Spinal cord (tissue), 10 donors: ENCODE results near the gene HPCAL4. TPM values are rescaled to one million over a fixed set of nuclear protein-coding genes. Genes with fewer than 3 reads are reported as not detected.
A peak's percentile ranks its signal among the peaks of the same experiment; 100 is the strongest.

ENCODE experiments used
- DNase-seq, 6 donors: peaks; one replicate each; pipeline versions ENCODE4 v3.0.0 to v3.0.0-alpha.2; 2013 to 2015; ENCODE audit warnings: low spot score in 6 of 6, low read depth in 4 of 6
- H3K27ac ChIP-seq: one replicate; pipeline ENCODE4 v1.5.1; 2013; ENCODE audit warnings: low read depth, low read length, control low read depth
- H3K27me3 ChIP-seq: one replicate; pipeline ENCODE4 v1.6.1; 2013; ENCODE audit warnings: low read length; ENCODE audit not compliant: control insufficient read depth, insufficient read depth
- H3K36me3 ChIP-seq: one replicate; pipeline ENCODE4 v1.6.1; 2013; ENCODE audit warnings: low read length; ENCODE audit not compliant: control insufficient read depth, insufficient read depth
- H3K4me1 ChIP-seq: one replicate; pipeline ENCODE4 v1.6.1; 2013; ENCODE audit warnings: low read length; ENCODE audit not compliant: control insufficient read depth, insufficient read depth
- H3K4me3 ChIP-seq: one replicate; pipeline ENCODE4 v1.5.1; 2013; ENCODE audit warnings: low read depth, low read length, control low read depth
- H3K9me3 ChIP-seq: one replicate; pipeline ENCODE4 v1.6.1; 2013; ENCODE audit warnings: low read length; ENCODE audit not compliant: control insufficient read depth, insufficient read depth
- WGBS: methylation state at CpG from one replicate; pipeline ENCODE4 v1.1.5; 2013; ENCODE audit warnings: missing lambda C conversion rate; ENCODE audit not compliant: insufficient coverage; 5-methylcytosine and 5-hydroxymethylcytosine counted together
- polyA plus RNA-seq, 2 donors: library from polyadenylated mRNA; unstranded; fragments of 120-200 nt; gene quantifications; one replicate each; pipeline ENCODE4 v1.2.1, GENCODE V29; 2013; ENCODE audit not compliant: insufficient read length in 2 of 2
- total RNA-seq, 2 donors: library from RNA; depleted of rRNA in 1 of 2; stranded (reverse); fragments of 120-200 nt in 1 of 2; fragments of >200 nt in 1 of 2; gene quantifications; one replicate each; pipeline versions ENCODE4 v1.2.3 to v1.2.4, GENCODE V29; 2013 to 2014
- donor health status: healthy.

HPCAL4 gene
- total and polyA plus RNA-seq, 4 donors: 19.7 to 68.6 (median 64.9) TPM

DNA sequence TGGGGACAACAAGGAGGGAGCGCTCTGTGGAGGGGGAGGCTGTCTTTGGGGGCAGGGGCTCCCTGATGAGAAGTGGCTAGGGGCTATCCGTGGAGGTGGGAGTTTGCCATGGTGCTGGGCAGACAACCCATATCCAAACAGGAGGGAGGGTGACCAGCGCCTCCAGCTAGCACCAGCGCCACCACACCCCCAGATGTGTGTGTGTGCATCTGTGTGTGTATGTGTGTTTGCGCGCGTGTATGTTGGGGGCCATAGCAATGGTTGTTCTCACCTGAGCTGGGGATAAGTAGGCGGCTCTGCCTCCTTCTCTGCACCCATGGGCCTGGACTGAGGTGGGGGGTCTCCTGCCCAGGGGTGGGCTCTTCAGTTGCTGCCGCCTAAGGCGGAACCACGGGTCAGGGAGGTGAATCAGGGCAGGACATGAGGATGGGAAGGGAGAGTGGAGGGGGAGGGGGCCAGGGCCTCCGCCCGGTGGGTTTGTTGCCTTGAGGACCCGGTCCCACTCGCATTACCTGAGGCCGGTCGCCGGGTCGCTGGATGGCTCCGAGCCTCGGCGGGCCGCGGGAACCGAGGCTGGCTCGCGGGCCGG lies 345 bp downstream of the HPCAL4 start:
- H3K27ac ChIP-seq: no peak overlapping the region
- H3K4me1 ChIP-seq: peaks cover 35% of the 10 kb centered on the region
- no peaks in the 10 kb centered on the region for H3K36me3 ChIP-seq
- H3K27me3 ChIP-seq: peaks cover 28% of the 10 kb centered on the region
- no peaks in the 10 kb centered on the region for H3K9me3 ChIP-seq
- WGBS: 11% methylated on average over 24 of the region's 28 CpGs
- peak overlapping the region; percentile 50 for H3K4me3 ChIP-seq
- peak in 1 of 6 donors; percentile 67 for DNase-seq

DNA sequence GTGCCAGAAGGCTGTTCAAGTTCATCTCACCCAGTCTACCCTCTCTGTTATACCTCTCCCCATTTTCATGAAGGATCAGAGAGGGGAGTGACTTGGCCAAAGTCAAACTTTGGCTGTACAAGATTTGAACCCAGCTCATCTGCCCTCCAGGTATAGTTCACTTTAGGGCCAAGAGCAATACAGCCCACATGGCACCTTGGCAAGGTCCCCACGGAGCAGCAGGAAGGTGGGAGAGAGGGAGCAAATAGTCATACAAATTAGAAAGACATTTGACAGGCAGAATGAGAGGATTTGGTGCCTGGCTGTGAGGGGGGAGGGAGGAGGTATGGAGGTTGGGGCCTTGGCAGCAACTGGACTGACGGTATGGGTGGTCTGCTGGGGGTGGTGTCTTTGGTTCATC lies 1.0 kb downstream of the HPCAL4 start:
- H3K4me1 ChIP-seq: peaks cover 35% of the 10 kb centered on the region
- no peak for DNase-seq
- peak overlapping the region; percentile 50 for H3K4me3 ChIP-seq
- peaks cover 28% of the 10 kb centered on the region for H3K27me3 ChIP-seq
- 36% methylated on average over 2 of the region's 2 CpGs for WGBS
- H3K36me3 ChIP-seq: no peaks in the 10 kb centered on the region
- no peaks in the 10 kb centered on the region for H3K9me3 ChIP-seq
- H3K27ac ChIP-seq: no peak overlapping the region

DNA sequence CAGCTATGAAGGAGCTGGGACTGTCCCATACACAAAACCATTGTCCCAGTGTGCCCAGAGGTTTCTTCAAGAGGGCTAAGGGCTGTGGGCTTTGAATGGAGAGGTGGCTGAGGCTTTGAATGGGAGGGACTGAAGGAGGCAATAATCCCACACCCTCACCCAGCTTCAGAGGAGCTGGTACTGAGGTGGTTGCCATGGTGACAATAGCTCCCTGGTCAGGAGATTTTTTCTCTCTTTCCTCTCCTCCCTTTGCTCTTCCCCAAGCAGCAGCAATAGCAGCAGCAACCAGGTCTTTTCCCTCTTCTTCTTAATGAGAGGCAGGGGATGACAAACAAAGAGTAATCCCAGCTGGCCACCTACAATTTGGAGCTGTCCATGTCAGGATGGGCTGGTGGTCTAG lies 1.6 kb downstream of the HPCAL4 start:
- Histone ChIP-seq H3K27me3 (peaks cover 34% of the 10 kb centered on the region), H3K4me1 (peaks cover 37% of the 10 kb centered on the region), H3K4me3 (peak overlapping the region; percentile 4), H3K36me3 (no peaks in the 10 kb centered on the region), H3K9me3 (no peaks in the 10 kb centered on the region), H3K27ac (no peak overlapping the region)
- peak in 2 of 6 donors; percentile 58 to 95 for DNase-seq

DNA sequence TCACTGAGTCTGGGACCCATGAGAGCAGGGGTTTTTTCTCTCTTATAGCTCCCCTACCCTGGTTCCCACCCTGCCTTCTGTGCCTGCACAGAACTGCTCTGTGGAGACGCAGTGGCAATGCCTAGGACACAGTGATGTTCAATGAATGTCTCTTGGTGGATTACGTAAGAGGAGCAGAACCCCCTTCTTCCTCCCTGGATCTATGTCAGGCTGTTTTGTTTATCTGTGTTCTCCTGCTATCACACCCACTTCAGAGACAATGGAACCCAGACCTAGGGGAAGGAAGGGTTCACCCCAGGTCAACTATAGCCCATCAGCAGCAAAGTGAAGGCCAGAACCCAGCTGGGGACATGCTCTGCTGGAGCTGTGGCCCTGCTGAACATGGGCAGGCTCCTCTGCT lies 2.0 kb downstream of the HPCAL4 start:
- no CpG with 5 or more reads among the region's 2 CpGs for WGBS

DNA sequence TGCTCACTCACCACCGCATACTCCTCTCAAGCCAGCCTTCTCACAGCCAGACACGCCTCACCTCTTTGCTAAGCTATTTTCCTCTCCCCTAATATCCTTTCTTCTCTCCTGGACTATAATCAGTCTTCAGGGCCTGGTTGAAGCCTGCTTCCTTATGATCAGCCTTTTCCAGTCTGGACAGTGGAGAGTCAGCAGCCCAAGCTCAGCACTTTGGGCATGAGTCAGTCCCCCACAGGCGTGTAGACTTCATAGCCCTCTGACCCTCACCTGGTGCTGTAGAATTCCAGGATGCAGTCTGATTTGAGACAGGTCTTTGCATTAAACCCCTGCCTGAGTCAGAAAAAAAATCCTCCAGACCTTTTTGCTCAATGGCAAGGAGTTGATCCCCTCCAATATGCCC lies 2.5 kb downstream of the HPCAL4 start:
- WGBS: 63% methylated on average over 3 of the region's 3 CpGs
- H3K4me1 ChIP-seq: peaks cover 38% of the 10 kb centered on the region
- H3K36me3 ChIP-seq: peaks cover 4% of the 10 kb centered on the region
- H3K27ac ChIP-seq: no peak overlapping the region
- peak in 1 of 6 donors; percentile 37 for DNase-seq
- peaks cover 40% of the 10 kb centered on the region for H3K27me3 ChIP-seq
- no peak overlapping the region for H3K4me3 ChIP-seq
- H3K9me3 ChIP-seq: no peaks in the 10 kb centered on the region

More for the DNA sequence above, 2.0 kb downstream of the HPCAL4 start:
- H3K36me3 ChIP-seq: peaks cover 1% of the 10 kb centered on the region
- DNase-seq: peak in 1 of 6 donors; percentile 28
- peaks cover 36% of the 10 kb centered on the region for H3K27me3 ChIP-seq
- H3K27ac ChIP-seq: no peak overlapping the region
- no peaks in the 10 kb centered on the region for H3K9me3 ChIP-seq
- peaks cover 38% of the 10 kb centered on the region for H3K4me1 ChIP-seq
- H3K4me3 ChIP-seq: no peak overlapping the region

DNA sequence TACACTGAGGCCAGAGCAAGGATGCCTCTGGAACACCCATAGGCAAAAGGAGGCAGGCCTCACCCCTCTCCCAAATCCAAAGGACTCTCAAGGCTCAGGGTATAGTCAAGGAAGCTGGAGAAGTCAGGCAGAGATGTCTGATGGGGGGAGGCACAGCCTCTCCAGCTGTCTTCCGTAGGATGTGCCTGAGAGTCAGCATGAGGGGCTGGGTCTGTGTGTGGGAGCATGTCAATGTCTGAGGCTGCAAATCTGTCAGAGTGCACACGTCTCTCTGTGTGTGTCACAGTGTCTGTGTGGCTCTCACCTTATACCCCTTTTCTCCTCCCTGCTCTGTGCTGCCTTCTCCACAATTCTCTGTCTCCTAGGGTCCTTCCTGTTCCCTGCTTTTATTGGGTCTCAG lies 4.0 kb downstream of the HPCAL4 start:
- Histone ChIP-seq H3K27me3 (peaks cover 36% of the 10 kb centered on the region), H3K9me3 (no peaks in the 10 kb centered on the region), H3K4me1 (peaks cover 33% of the 10 kb centered on the region), H3K36me3 (peaks cover 18% of the 10 kb centered on the region), H3K4me3 (no peak overlapping the region), H3K27ac (no peak overlapping the region)
- DNase-seq: no peak
- WGBS: 28% methylated on average over 2 of the region's 2 CpGs

- H3K4me1 ChIP-seq: peaks cover 11% of the 10 kb centered on the region
- H3K36me3 ChIP-seq: peaks cover 22% of the 10 kb centered on the region
- peak in 1 of 6 donors; percentile 67 for DNase-seq
- WGBS: 100% methylated on average over 1 of the region's 3 CpGs
- no peak overlapping the region for H3K27ac ChIP-seq
- H3K27me3 ChIP-seq: peaks cover 19% of the 10 kb centered on the region
- H3K4me3 ChIP-seq: no peak overlapping the region
- H3K9me3 ChIP-seq: no peaks in the 10 kb centered on the region
Observed at GRCh38 chr1:39685071-39685470, 6.2 kb downstream of the HPCAL4 start.

DNA sequence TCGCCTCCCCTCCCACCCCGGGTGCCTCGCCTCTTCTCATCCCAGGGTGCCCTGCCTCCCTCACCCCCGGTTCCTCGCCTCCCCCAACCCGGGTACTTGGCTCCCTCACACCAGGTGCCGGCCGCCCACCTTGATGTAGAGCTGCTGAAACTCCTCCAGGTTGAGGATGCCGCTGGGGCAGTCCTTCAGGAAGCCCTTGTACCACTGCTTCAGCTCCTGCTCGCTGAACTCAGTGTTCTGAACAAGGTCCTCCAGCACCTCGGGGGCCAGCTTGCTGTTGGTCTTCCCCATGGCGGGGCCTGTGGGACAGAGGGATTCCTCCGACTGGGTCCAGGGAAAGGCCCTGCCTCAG lies 6.9 kb downstream of the HPCAL4 start:
- peaks cover 19% of the 10 kb centered on the region for H3K27me3 ChIP-seq
- H3K36me3 ChIP-seq: peaks cover 26% of the 10 kb centered on the region
- H3K27ac ChIP-seq: no peak overlapping the region
- no peak overlapping the region for H3K4me3 ChIP-seq
- peaks cover 6% of the 10 kb centered on the region for H3K4me1 ChIP-seq
- no peak for DNase-seq
- WGBS: 68% methylated on average over 11 of the region's 13 CpGs
- no peaks in the 10 kb centered on the region for H3K9me3 ChIP-seq

GRCh38 chr1:39683591-39684312 lies 7.5 kb downstream of the HPCAL4 start:
- WGBS: 28% methylated on average over 44 of the region's 62 CpGs
- no peak for DNase-seq
- H3K4me1 ChIP-seq: peaks cover 3% of the 10 kb centered on the region
- peaks cover 19% of the 10 kb centered on the region for H3K27me3 ChIP-seq
- no peaks in the 10 kb centered on the region for H3K9me3 ChIP-seq
- H3K27ac ChIP-seq: no peak overlapping the region
- peaks cover 26% of the 10 kb centered on the region for H3K36me3 ChIP-seq
- H3K4me3 ChIP-seq: no peak overlapping the region

DNA sequence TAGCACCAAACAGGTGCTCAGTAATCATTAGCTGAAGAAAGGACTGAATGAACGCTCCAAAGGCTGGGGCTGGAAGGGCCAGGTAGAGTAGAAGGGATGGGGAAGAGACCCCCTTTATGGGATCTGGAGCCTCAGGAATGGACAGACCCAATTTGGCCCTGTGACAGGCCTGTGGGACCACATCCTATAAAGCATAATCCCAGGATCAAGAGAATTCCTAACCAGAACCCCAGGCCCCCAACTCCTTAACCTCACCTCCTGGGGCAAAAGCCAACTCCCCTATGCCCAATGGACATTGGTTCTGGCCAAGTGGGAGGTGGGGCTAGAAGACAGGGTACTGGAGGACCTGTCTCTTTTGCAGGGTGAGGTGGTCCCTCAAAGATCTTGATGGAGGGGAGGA lies 9.2 kb downstream of the HPCAL4 start:
- Histone ChIP-seq H3K4me1 (peaks cover 3% of the 10 kb centered on the region), H3K27me3 (peaks cover 19% of the 10 kb centered on the region), H3K27ac (no peak overlapping the region), H3K4me3 (no peak overlapping the region), H3K9me3 (no peaks in the 10 kb centered on the region), H3K36me3 (peaks cover 26% of the 10 kb centered on the region)
- no peak for DNase-seq
- no CpG with 5 or more reads among the region's 1 CpG for WGBS
